Activated CD4-positive, alpha-beta T cell treated with anti-CD3 and anti-CD28 coated beads, Interleukin-2, Interleukin-6, amounts not matched to agents 100 ng/mL and 50 ng/mL, durations not matched to agents 16 hours and 8 hours (primary cell): Measurements from ENCODE around the gene PRDM11.

Experiments used
- DNase-seq: peaks from one replicate; pipeline ENCODE4 v3.0.0-alpha.2; 2020

Gene PRDM11

DNA sequence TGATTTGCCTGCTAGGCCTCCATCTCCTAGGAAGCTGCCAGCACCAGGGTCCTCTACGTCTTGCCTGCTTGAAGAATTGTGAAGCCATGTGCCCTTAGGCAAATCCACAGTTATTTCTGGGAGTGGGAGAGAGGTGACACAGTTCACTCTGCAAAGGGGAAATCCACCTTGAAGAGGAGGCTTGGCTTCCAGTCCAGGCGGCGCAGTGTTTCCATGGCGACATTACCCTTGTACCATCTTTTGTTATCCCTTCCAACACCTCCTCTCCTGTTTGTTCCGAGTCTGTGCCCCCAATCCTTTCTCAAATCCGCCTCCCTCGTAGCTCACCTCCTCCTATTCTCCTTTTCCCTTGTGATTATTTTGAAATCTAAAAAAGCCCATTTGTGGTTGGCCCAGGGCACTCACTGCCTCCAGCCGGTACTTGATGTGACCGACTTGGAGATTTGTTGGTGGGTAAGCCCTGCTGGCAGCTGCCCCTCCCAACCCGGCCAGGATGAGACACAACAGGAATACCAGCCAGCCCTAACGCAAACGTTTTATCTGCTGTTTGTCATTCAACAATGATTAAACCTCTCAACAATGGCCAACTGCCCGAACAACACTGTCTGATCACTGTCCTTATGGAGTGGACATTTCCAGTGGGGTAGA is 121.3 kb downstream of the PRDM11 start:
- no peak for DNase-seq

DNA sequence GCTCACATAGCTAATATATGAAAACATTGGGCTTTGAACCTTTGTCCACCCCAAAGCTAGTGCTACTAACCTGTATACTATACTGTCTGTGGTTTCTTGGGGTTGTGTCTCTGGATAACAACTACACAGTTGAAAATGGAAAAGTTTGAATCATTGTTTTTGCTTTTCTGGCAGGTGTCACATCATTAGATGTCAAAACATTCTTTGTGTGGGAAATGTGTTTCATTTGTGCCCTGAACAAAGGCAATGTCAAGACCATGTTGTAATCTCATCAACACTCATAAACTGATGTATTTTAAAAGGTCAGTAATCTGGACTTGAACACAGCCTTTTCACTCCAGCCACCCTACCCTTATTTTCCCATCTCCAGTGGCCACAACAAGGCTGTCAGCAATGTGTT is 123.2 kb downstream of the PRDM11 start:
- DNase-seq, result no peak

DNA sequence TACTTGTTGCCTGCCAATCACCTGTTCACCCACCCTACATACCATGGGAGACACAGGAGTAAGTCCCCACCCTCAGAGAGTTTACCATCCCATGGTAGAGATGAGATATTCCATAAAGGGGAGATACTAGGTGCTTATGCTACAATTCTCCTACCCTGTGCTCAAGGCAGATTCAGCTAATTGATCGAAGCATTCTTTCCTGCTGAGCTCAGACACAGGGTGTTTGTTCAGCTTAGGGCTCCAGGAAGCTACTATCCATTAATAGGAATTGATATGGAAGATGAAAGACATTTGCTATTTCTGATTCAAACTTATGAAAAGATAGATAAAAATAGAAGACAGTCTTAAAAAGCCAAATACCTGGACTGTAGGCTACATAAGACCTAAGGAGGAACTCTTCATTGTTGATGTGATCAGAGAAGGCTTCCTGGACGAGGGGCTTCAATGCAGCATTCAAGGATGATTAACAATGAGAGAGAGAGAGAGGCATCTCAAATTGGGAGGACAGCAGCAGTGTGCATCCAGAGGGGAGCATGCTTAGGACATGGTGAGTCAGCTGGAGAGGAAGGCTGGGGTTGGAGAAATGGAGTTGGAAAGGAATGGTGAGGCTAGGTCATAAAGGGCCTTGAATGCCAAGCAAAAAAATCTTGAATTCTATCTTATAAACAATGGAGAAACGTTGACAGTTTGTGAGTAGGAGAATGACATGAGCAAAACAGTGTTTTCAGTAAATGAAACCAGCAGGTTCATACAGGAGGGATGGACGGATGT is 124.7 kb downstream of the PRDM11 start:
- no peak for DNase-seq

- no peak for DNase-seq
Observed at GRCh38 chr11:45272701-45273100, 126.3 kb downstream of the PRDM11 start.

DNA sequence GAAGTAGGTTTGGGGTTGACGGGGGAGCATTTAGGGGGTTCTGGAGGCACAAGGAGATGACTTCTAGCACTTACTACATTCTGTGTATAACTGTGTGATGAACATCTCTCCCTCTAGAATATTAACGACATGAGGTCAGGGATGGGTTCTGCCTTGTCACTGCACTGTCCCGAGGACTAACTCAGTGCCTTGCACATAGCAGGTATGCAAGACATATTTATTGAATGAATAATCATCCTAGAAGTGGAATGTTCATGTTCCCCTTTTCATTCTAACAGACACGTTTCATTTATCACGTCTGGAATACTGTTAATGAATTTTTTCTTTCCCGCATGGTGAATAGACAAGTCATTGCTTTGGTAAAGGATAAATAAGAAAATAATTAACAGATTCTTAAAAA is 127.1 kb downstream of the PRDM11 start:
- no peak for DNase-seq

GRCh38 chr11:45274206-45274605 is 127.8 kb downstream of the PRDM11 start:
- DNase-seq, result no peak

GRCh38 chr11:45275828-45276227 is 129.4 kb downstream of the PRDM11 start:
- DNase-seq, result no peak

DNA sequence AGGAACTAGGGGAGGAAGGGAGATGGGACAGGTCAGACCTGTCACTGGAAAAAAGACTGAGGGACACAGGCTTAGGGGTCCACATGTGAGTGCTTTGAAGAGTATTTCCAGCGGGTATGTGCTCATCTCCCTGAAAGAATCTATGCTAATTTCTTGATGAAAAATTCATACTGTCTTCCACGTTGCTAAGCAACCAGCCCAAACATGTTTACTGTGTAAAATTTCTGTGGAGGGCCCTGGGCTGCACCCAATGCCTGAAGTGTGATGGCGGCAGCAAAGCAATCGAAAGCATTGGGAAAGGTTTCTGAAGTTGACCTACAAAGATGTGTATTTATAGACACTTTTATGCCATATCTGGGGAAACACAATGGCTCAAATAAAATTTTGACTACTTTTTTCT is 132.3 kb downstream of the PRDM11 start:
- DNase-seq, result no peak

GRCh38 chr11:45279645-45280044 is 133.2 kb downstream of the PRDM11 start:
- DNase-seq, result no peak

DNA sequence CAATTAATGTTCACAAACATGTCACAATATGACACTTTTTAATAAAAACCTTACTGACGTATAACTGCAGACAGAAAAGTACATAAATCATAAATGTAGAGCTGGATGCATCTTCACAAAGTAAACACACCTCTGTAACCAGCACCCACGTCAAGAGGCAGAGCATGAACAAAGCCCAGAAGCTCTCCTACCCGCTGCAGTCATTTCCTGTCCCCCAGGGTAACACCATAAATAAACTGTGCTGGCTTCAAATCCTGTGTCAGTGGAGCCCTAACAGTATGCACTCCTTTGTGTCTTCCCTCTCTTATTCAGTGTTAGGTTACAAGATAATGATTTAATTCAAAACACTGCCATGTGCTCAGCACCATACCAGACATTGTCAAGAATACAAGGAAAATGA is 134.0 kb downstream of the PRDM11 start:
- no peak for DNase-seq

GRCh38 chr11:45282081-45282480 is 135.6 kb downstream of the PRDM11 start:
- no peak for DNase-seq
